ENCODE data around the gene SIAE. TPM values are rescaled to one million over a fixed set of nuclear protein-coding genes. Genes with fewer than 3 reads are reported as not detected.

The SIAE gene
- polyA plus RNA-seq, 3 donors, result 27.0 to 33.5 (median 31.9) TPM

- DNase-seq (ENCODE audit: extremely low read depth in 1 of 11, low read depth in 9 of 11, low spot score in 4 of 11), result no peak
These were observed 2.8 kb upstream of the SIAE start for GRCh38 chr11:124676386-124676785.

DNA sequence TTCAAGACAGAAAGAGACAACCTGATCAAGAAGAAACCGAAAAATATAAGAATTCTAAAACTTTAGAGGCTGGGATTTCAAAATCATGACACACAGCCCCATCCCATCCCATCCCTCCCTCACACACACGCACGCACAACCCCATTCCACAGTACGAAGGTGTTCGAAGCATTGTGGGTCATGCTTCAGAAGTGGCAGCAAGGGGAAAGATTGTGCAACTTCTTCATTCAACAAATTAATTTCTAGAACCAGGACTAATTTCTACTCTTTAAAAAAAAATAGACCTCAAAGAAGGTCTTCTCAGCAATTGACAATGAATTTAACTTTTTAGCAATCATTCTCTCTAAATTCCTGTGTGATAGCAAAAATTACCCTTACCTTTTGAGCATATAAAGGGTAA lies 1.0 kb upstream of the SIAE start:
- no peak for DNase-seq (ENCODE audit: extremely low read depth in 1 of 11, low read depth in 9 of 11, low spot score in 4 of 11)

DNA sequence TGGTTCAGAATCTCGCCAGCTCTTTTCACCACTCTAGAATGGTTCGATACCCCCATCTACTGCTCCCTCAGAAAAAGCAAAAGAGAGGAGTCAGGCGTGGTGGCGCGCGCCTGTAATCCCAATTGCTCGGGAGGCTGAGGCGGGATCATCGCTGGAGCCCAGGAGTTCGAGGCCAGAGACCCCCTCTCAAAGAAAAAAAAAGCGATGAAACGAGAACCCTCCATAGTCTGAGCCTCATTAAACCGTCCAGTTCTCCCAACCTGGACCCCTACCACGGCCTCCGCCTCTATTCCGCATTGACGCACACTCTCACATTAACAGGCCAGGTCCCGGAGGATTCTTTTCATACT lies 604 bp upstream of the SIAE start:
- DNase-seq (ENCODE audit: extremely low read depth in 1 of 11, low read depth in 9 of 11, low spot score in 4 of 11), result no peak

DNA sequence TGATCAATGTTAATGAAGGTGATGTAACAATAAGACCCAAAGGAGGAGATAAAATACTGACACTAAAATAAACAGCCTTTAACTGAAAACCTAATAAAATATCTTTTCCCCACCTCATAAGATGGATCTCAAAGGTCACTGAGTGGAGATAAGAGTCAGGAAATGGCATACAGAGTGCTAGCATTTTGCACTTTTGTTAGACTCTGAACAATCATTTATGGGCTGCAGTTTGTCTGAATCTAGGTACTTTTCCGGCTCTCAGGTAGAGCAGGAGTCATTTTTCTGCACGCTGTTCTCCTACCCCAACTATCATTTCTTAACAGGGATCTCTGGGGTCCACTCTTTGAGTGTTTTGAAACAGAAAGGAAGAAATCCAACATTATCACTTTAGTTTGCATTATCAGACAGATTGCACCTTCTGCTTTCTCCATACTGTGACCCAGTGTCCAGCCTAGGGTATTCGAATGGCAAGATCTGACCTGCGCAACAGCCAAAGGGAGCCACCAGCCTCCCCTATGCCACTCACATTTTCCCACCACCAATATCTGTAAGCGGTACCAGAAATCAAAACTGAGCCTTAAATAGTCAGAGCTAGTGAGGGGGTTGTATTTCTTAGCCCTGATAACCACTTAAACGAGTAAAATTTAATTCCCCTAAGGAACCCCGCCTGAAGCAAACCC lies 863 bp downstream of the SIAE start:
- no peak for DNase-seq (ENCODE audit: extremely low read depth in 1 of 11, low read depth in 9 of 11, low spot score in 4 of 11)

GRCh38 chr11:124670732-124671131 lies 2.8 kb downstream of the SIAE start:
- DNase-seq (ENCODE audit: extremely low read depth in 1 of 11, low read depth in 9 of 11, low spot score in 4 of 11), result no peak

- DNase-seq (ENCODE audit: extremely low read depth in 1 of 11, low read depth in 9 of 11, low spot score in 4 of 11), result peak in 3 of 11 donors; percentile 11 to 36 (median 32)
These were observed 4.3 kb downstream of the SIAE start for GRCh38 chr11:124669193-124669592.

DNA sequence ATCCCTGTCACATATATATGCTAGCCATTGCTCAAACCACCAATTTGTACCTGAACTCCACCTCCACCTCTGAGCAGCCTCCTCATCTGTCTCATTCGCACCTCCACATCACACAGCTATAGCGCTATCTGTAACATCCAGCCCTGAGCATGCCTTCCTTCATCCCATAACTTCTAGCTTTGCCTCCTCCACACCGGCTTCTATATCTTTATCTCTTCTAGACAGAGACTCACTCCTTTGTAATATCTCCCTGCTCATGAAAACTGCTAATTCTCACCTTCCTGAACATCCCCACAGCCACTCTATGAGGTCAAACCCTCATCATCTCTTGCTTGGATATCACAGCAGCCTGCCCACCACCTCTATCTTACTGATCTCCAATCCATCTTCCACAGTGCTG lies 5.9 kb downstream of the SIAE start:
- DNase-seq (ENCODE audit: extremely low read depth in 1 of 11, low read depth in 9 of 11, low spot score in 4 of 11), result no peak

GRCh38 chr11:124663861-124664260 lies 9.7 kb downstream of the SIAE start:
- DNase-seq (ENCODE audit: extremely low read depth in 1 of 11, low read depth in 9 of 11, low spot score in 4 of 11), result no peak

DNA sequence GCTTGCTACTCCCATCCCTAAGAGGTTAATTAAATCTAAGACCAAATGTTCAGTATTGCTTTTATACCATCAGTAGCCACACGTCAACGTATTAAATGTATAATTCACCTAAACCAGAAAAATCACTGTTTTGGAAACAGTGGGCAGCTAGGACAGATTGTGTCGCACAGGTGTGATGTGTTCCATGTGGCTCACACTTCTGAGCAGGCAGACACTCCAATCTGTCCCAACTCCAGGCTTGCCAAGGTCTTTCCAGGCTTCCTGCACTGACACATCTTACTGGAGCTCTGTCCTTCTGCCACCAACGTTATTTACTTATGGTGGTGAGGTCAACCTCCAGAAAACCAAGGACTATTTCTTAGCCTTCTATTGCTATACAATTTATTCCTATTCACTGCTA lies 11.4 kb downstream of the SIAE start:
- DNase-seq (ENCODE audit: extremely low read depth in 1 of 11, low read depth in 9 of 11, low spot score in 4 of 11), result no peak

DNA sequence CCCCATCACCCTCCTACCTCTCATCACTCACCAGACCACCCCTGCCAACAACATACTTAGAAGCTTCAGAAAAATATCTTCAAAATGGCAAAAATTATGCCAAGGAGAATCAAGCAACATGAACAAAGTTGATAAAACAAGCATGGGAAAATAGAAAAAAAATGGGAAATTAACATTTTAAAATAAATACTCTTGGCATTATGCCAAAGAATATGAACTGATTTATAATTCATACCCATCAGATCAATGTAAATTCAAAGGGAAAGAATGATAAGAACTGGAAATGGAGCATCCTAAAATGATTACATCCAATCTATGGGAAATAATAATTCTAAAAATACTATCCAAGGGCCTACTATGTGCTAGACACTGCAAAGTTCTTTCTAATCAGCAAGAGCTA lies 12.0 kb downstream of the SIAE start:
- no peak for DNase-seq (ENCODE audit: extremely low read depth in 1 of 11, low read depth in 9 of 11, low spot score in 4 of 11)

GRCh38 chr11:124658986-124659385 lies 14.6 kb downstream of the SIAE start:
- no peak for DNase-seq (ENCODE audit: extremely low read depth in 1 of 11, low read depth in 9 of 11, low spot score in 4 of 11)

DNA sequence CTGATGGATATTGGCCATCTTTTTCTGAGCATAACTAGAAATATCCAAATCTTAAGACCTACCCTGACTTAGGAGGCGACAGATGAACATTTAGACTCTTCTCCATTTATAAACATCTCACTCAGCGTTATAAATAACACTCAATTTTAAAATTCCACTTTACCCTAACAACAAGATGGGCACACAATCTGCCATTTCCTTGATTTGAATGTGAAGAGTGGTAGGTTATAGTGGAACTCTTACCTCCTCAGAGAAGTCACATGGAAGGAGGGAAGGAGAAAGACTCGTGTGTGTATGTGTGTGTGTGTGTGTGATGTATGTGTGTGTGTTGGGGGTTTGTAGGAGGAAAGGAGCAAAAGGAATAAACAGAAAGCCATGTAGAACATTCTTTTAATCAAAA lies 15.0 kb downstream of the SIAE start:
- no peak for DNase-seq (ENCODE audit: extremely low read depth in 1 of 11, low read depth in 9 of 11, low spot score in 4 of 11)

DNA sequence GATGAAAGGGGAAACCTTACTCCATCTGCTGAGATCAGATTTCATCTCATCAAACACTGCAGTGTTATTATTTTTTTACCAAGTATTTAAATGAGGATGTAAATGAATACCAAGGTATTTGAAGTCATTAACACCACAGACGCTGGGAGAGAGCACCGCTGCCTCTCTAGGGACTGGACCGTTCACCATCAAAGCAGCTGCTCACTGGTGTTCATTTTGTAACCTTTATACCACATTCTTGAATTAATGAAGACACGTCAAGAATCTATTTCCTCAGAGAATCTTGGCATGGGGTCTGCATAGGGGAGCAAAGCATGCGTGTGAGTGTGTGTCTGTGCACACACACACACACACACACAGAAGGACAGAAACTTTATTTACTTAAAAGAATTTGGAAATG lies 15.6 kb downstream of the SIAE start:
- no peak for DNase-seq (ENCODE audit: extremely low read depth in 1 of 11, low read depth in 9 of 11, low spot score in 4 of 11)

DNA sequence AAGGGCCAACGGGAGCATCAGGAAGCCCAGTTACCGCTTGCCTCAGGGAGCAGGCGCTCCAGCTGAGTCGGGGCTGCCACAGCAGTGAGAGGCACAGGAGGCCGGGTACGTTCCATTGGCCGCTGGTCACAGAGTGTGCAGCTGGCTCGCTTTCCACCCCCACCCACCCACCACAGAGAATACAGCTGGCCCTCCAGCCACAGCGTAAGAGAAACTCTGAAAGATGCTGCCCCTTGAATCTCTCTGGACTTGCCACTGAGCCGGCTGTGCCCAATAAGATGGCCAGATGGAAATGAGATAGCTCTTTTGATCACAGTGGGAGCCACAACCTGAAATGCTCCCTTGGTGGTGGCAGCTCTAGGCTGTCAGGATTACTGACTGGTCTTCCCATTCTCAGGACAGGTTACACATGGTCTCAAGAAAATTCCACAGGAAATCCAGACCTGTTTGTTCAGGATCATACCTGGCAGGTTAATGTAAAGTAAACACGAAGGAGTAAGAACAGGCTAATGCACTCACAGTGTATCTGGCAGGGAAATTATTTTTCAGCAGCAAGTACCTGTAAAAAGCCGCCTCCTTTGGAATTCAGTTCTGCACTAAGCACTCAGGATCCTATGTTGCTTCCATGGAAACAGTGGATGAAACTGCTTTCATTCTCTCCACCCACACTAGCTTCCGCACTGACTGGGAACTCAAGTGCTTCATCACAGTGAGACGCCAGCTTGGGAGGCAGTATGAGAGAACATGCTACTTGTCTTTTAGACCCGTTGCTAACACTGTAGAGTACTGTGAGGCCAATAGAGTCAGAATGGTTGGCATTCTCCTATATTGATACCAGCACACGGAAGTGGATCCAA lies 16.5 kb downstream of the SIAE start:
- DNase-seq (ENCODE audit: extremely low read depth in 1 of 11, low read depth in 9 of 11, low spot score in 4 of 11), result peak in 3 of 11 donors; percentile 17 to 24 (median 23)

DNA sequence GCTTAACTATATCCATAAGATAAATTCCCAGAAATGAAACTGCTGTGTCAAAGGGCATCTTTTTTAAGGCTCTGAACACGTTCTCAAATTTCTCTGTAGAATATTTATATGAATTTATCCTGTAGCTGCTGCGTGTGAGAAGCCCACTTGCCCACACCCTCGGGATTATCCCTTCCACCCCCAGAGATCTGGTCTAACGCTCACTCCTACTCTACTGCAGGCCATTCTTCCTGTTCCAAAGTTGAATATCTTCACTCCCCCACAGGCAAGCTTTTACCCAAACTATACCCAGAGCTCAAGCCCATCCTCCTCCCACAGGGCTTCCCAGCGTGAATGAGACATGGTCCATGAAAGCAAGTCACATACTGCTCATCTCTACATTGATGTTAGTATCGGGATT lies 24.9 kb downstream of the SIAE start:
- no peak for DNase-seq (ENCODE audit: extremely low read depth in 1 of 11, low read depth in 9 of 11, low spot score in 4 of 11)

GRCh38 chr11:124646148-124646547 lies 27.4 kb downstream of the SIAE start:
- DNase-seq (ENCODE audit: extremely low read depth in 1 of 11, low read depth in 9 of 11, low spot score in 4 of 11), result no peak

DNA sequence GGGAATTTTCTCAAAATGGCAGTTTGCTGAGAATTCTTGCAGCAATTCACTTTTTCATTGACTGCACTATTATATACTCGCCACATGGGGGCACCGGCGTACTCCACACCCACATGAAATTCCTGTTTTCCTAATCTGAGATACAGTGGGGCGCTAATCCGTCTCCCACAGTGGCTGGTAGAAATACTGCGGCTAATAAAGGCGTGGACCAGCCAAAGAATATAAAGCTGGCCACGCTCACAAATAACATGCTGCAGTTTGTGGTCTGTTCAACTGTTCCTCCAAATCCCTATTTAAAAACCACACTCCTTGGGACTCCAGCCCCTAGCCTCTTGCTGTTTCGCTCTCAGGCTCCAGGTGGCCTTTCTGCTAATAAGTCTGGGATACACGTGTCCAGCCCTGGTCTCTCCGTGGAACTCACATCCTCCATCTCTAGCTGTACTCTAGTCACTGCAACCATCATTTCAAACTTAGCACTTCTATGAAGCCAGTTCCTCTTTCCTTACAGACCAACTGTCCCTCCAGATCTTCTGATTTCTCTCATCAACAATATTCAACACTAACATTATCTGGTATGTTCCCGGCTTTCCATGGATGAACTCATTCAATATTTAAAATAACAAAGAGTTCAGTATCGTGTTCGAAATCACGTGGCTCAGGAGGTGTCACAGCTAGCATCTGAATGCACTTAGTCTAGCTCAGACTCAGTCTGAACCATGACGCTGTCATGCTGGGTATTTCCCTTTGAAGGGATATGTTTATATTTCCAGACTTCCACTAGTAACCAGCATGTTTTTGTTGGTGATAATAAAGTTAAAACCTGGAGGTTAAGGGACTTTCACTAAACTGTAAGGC lies 28.9 kb downstream of the SIAE start:
- peak in 7 of 11 donors; percentile 47 to 64 (median 54) for DNase-seq (ENCODE audit: extremely low read depth in 1 of 11, low read depth in 9 of 11, low spot score in 4 of 11)

- no peak for DNase-seq (ENCODE audit: extremely low read depth in 1 of 11, low read depth in 9 of 11, low spot score in 4 of 11)
These were observed 29.7 kb downstream of the SIAE start for GRCh38 chr11:124643605-124644425.

GRCh38 chr11:124643042-124643604 lies 30.4 kb downstream of the SIAE start:
- no peak for DNase-seq (ENCODE audit: extremely low read depth in 1 of 11, low read depth in 9 of 11, low spot score in 4 of 11)

Measured in renal cortex interstitium (tissue), 11 donors.